Vagina (tissue), 2 donors: Measurements from ENCODE around the gene SIRPB2. TPM values are rescaled to one million over a fixed set of nuclear protein-coding genes. Genes with fewer than 3 reads are reported as not detected.
A peak's percentile ranks its signal among the peaks of the same experiment; 100 is the strongest.

Source experiments
- DNase-seq, 2 donors: peaks; one replicate each; pipeline ENCODE4 v3.0.0-alpha.2; 2017; ENCODE audit errors: extremely low spot score in 2 of 2
- H3K27ac ChIP-seq: fragments of 200-600 bp; sonication (generic); one replicate; pipeline ENCODE4 v1.5.1; 2019
- H3K27me3 ChIP-seq: fragments of 200-600 bp; sonication (generic); one replicate; pipeline ENCODE4 v1.5.1; 2019
- H3K36me3 ChIP-seq, 2 donors: fragments of 200-600 bp; sonication (generic); one replicate each; pipeline ENCODE4 v1.5.1; 2017 to 2019
- H3K4me1 ChIP-seq: fragments of 200-600 bp; sonication (generic); one replicate; pipeline ENCODE4 v1.5.1; 2019
- H3K4me3 ChIP-seq, 2 donors: fragments of 200-600 bp; sonication (generic); 1 replicate in 1 of 2; 2 replicates in 1 of 2; pipeline ENCODE4 v1.5.1; 2016 to 2019
- H3K9me3 ChIP-seq: fragments of 200-600 bp; sonication (generic); one replicate; pipeline ENCODE4 v1.5.1; 2019
- POLR2A ChIP-seq, 2 donors: fragments of 450-650 bp; IDR thresholded peaks; one replicate each; pipeline ENCODE4 v1.6.1; 2017; ENCODE audit warnings: antibody characterized with exemption in 2 of 2, mild to moderate bottlenecking in 2 of 2, moderate library complexity in 2 of 2
- POLR2AphosphoS5 ChIP-seq, 2 donors: sonication (generic); formaldehyde crosslinking; IDR thresholded peaks; one replicate each; pipeline ENCODE4 v1.9.0; 2017; ENCODE audit warnings: antibody characterized with exemption in 2 of 2, mild to moderate bottlenecking in 2 of 2, low read depth in 1 of 2; ENCODE audit not compliant: insufficient read depth in 1 of 2
- intact Hi-C: fragments of 100-400 bp; cut with DNase I; formaldehyde crosslinking; loops from one replicate; pipeline ENCODE4 v1.15.1; 2023
- total RNA-seq: library from RNA; depleted of rRNA; stranded (reverse); fragments of >200 nt; gene quantifications from one replicate; pipeline ENCODE4 v1.2.3, GENCODE V29; 2016
- TF ChIP-seq, protein P1 (sequence below), 3 experiments: fragments of 450-650 bp in 2 of 3; fragments of 200-600 bp in 1 of 3; sonication (generic) in 1 of 3; IDR thresholded peaks; one replicate each; pipeline ENCODE4 v1.5.1; 2017 to 2019; ENCODE audit warnings: antibody characterized with exemption in 3 of 3, mild to moderate bottlenecking in 2 of 3, moderate library complexity in 2 of 3

The SIRPB2 gene
- total RNA-seq, 1 donor from 2014 or later = 2.9 TPM

DNA sequence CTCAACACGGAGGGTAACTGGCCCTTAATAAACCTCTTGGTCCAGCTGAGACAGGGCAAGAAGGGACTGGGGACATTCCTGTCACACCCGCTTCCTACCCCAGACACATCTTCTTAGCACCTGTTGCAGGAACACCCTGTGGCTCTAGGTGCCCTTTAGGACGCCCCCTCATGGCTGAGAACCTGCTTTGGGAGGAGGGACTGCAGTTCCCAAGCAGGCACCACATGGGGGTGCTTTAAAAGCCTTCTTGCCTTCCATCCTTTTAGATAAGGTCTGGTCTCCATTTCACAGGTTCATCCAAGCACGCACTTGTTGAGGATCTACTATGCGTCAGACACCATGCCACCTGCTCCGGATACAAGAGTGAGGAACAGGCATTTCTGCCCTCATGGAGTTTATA, 51.2 kb downstream of the SIRPB2 start:
- Histone ChIP-seq H3K4me3 (no peak overlapping the region), H3K9me3 (no peaks in the 10 kb centered on the region), H3K36me3 (peaks cover 7 to 44% of the 10 kb centered on the region in 2 donors), H3K27me3 (no peaks in the 10 kb centered on the region), H3K27ac (no peak overlapping the region), H3K4me1 (no peaks in the 10 kb centered on the region)
- no peak for DNase-seq
- intact Hi-C loops = no loop called here
- no peak for TF ChIP-seq POLR2AphosphoS5 (IDR thresholded peaks at IDR 0.05; ENCODE audit: insufficient read depth in 1 of 2, low read depth in 1 of 2)
- TF ChIP-seq, protein P1, sequence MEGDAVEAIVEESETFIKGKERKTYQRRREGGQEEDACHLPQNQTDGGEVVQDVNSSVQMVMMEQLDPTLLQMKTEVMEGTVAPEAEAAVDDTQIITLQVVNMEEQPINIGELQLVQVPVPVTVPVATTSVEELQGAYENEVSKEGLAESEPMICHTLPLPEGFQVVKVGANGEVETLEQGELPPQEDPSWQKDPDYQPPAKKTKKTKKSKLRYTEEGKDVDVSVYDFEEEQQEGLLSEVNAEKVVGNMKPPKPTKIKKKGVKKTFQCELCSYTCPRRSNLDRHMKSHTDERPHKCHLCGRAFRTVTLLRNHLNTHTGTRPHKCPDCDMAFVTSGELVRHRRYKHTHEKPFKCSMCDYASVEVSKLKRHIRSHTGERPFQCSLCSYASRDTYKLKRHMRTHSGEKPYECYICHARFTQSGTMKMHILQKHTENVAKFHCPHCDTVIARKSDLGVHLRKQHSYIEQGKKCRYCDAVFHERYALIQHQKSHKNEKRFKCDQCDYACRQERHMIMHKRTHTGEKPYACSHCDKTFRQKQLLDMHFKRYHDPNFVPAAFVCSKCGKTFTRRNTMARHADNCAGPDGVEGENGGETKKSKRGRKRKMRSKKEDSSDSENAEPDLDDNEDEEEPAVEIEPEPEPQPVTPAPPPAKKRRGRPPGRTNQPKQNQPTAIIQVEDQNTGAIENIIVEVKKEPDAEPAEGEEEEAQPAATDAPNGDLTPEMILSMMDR (IDR thresholded peaks at IDR 0.05) = no peak
- TF ChIP-seq POLR2A (IDR thresholded peaks at IDR 0.05) = no peak

DNA sequence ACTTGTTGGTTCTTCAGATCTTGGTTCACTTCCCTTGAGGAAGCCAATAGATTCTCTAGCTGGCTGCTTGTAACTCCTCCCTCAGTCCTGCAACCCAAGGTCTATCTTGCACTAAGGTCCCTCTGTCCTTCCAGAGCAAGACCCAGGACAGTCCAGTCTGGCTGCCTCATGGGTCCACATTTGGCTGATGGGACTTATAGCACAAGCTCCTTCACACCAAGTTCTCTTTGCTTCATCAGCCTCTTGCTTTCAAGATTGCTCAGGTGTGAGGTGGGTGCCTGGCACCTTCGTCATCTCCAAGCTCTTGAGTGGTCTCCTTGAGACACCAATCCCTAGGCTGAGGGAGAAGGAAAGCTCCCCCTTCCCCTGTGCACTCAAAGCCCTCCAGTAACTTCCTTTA, 52.9 kb downstream of the SIRPB2 start:
- no peak for DNase-seq
- TF ChIP-seq, protein P1 (IDR thresholded peaks at IDR 0.05) = no peak
- TF ChIP-seq POLR2A (IDR thresholded peaks at IDR 0.05) = no peak
- TF ChIP-seq POLR2AphosphoS5 (IDR thresholded peaks at IDR 0.05; ENCODE audit: insufficient read depth in 1 of 2, low read depth in 1 of 2) = no peak
- Histone ChIP-seq H3K4me1 (no peaks in the 10 kb centered on the region), H3K27ac (no peak overlapping the region), H3K27me3 (no peaks in the 10 kb centered on the region), H3K36me3 (peaks cover 0 to 27% of the 10 kb centered on the region in 2 donors), H3K9me3 (no peaks in the 10 kb centered on the region), H3K4me3 (no peak overlapping the region)
- intact Hi-C loops = no loop called here

DNA sequence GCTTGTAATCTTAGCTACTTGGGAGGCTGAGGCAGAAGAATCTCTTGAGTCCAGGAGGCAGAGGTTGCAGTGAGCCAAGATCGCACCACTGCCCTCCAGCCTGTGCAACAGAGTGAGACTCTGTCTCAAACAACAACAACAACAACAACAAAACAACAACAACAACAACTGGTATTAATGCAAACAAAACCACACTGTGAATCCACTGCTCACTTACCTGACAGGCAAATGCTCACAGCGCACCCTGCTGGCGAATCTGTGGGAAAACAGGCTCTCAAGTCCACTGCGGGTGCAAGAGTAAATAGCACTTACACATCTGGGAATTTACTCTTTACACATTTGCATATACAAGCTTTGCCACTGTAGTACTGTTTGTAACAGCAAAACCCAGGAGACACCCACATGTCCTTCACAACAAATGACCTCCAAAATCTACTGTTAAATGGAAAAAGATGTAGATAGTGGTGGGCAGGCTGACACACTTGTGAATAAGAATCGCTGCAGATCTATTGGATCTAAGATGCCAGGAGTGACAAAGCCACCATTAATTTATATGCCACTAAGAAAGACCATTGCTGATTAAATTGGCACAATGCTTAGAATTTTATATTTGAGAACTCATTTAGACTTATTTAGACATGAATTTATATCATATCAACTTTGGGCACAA, 53.9 kb downstream of the SIRPB2 start:
- H3K27ac ChIP-seq = no peak overlapping the region
- H3K4me1 ChIP-seq = no peaks in the 10 kb centered on the region
- no peaks in the 10 kb centered on the region for H3K27me3 ChIP-seq
- no peak overlapping the region for H3K4me3 ChIP-seq
- peaks cover 0 to 17% of the 10 kb centered on the region in 2 donors for H3K36me3 ChIP-seq
- intact Hi-C loops = loop anchor here (2.0 kb wide), 1 partner anchor 125 kb away; no protein-coding TSS in a partner anchor
- TF ChIP-seq POLR2AphosphoS5 (IDR thresholded peaks at IDR 0.05; ENCODE audit: insufficient read depth in 1 of 2, low read depth in 1 of 2) = no peak
- TF ChIP-seq POLR2A (IDR thresholded peaks at IDR 0.05) = no peak
- TF ChIP-seq, protein P1 (IDR thresholded peaks at IDR 0.05) = peak; percentile 87 to 89 (median 88)
- DNase-seq = no peak
- H3K9me3 ChIP-seq = no peaks in the 10 kb centered on the region

DNA sequence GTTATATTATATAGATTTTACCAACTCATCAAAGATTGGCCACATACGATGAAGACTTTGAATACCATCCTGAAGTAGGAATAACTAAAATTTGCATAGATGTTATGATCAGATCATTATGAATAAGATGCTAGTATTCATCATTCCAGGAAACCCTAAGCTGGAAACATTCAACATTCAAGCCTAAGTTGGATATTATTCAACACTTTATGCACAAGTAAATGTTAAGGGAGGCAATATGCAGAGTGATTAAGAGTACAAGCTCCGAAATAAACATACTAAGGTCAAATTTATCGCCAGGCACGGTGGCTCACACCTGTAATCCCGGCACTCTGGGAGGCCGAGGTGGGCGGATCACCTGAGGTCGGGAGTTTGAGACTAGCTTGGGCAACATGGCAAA, 55.0 kb downstream of the SIRPB2 start:
- DNase-seq = no peak
- Histone ChIP-seq H3K36me3 (peaks cover 0 to 6% of the 10 kb centered on the region in 2 donors), H3K27ac (no peak overlapping the region), H3K9me3 (no peaks in the 10 kb centered on the region), H3K27me3 (no peaks in the 10 kb centered on the region), H3K4me3 (no peak overlapping the region), H3K4me1 (no peaks in the 10 kb centered on the region)
- intact Hi-C loops = loop anchor here (2.0 kb wide), 1 partner anchor 123 kb away; no protein-coding TSS in a partner anchor
- TF ChIP-seq POLR2A (IDR thresholded peaks at IDR 0.05) (no peak), POLR2AphosphoS5 (IDR thresholded peaks at IDR 0.05; ENCODE audit: insufficient read depth in 1 of 2, low read depth in 1 of 2) (no peak)
- TF ChIP-seq, protein P1 (IDR thresholded peaks at IDR 0.05) = no peak

DNA sequence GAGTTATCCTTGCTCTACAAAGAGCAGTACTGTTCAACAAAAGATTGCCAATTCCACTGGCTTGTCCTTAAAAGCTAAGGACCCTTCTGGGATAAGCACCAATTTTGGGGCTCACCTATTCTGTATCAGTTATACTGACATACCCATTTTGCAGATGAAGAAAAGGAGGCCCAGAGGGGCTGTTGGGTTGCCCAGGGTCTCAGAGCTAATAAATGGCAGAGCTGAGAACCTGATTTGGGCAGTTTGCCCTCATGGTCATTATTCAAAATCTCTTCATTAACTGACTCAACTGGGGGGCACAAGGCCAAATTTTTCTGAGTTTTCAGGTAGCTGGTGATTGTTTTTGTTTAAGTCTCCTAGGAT, 55.9 kb downstream of the SIRPB2 start:
- Histone ChIP-seq H3K4me3 (no peak overlapping the region), H3K36me3 (no peaks in the 10 kb centered on the region), H3K27me3 (no peaks in the 10 kb centered on the region), H3K27ac (no peak overlapping the region), H3K9me3 (no peaks in the 10 kb centered on the region), H3K4me1 (no peaks in the 10 kb centered on the region)
- TF ChIP-seq, protein P1 (IDR thresholded peaks at IDR 0.05) = no peak
- no peak for TF ChIP-seq POLR2AphosphoS5 (IDR thresholded peaks at IDR 0.05; ENCODE audit: insufficient read depth in 1 of 2, low read depth in 1 of 2)
- TF ChIP-seq POLR2A (IDR thresholded peaks at IDR 0.05) = no peak
- intact Hi-C loops = loop anchor here (1.0 kb wide), 1 partner anchor 118 kb away; no protein-coding TSS in a partner anchor
- DNase-seq = no peak
